Effector memory CD8-positive, alpha-beta T cell (primary cell): ENCODE measurements around the gene MCCD1.

Experiments
- ATAC-seq: fragments of 150-1000 bp; cut with Tn5 transposase; replicated peaks from 2 replicates; pipeline ENCODE4 v1.10.0; 2021; ENCODE audit warnings: mild to moderate bottlenecking, moderate library complexity
- DNase-seq, 3 experiments: peaks; one replicate each; pipeline ENCODE4 v3.0.0; 2021
- H3K27ac Mint-ChIP-seq, 2 donors: one replicate each; pipeline ENCODE4 v1.8.0; 2022; ENCODE audit warnings: mild to moderate bottlenecking in 2 of 2, mixed read lengths in 2 of 2, moderate library complexity in 2 of 2
- H3K27me3 Mint-ChIP-seq, 2 donors: one replicate each; pipeline ENCODE4 v1.8.0; 2022; ENCODE audit warnings: mixed read lengths in 2 of 2
- H3K36me3 Mint-ChIP-seq: one replicate; pipeline ENCODE4 v1.8.0; 2022; ENCODE audit warnings: mild to moderate bottlenecking, moderate library complexity, mixed read lengths; ENCODE audit not compliant: insufficient read depth
- H3K4me1 Mint-ChIP-seq, 2 donors: one replicate each; pipeline ENCODE4 v1.8.0; 2022; ENCODE audit warnings: low read depth in 2 of 2, mixed read lengths in 2 of 2
- H3K4me3 Mint-ChIP-seq, 2 donors: one replicate each; pipeline ENCODE4 v1.8.0; 2022; ENCODE audit warnings: mild to moderate bottlenecking in 2 of 2, mixed read lengths in 2 of 2, moderate library complexity in 2 of 2
- H3K9me3 Mint-ChIP-seq, 2 donors: one replicate each; pipeline ENCODE4 v1.8.0; 2022; ENCODE audit warnings: mixed read lengths in 2 of 2

MCCD1 gene

DNA sequence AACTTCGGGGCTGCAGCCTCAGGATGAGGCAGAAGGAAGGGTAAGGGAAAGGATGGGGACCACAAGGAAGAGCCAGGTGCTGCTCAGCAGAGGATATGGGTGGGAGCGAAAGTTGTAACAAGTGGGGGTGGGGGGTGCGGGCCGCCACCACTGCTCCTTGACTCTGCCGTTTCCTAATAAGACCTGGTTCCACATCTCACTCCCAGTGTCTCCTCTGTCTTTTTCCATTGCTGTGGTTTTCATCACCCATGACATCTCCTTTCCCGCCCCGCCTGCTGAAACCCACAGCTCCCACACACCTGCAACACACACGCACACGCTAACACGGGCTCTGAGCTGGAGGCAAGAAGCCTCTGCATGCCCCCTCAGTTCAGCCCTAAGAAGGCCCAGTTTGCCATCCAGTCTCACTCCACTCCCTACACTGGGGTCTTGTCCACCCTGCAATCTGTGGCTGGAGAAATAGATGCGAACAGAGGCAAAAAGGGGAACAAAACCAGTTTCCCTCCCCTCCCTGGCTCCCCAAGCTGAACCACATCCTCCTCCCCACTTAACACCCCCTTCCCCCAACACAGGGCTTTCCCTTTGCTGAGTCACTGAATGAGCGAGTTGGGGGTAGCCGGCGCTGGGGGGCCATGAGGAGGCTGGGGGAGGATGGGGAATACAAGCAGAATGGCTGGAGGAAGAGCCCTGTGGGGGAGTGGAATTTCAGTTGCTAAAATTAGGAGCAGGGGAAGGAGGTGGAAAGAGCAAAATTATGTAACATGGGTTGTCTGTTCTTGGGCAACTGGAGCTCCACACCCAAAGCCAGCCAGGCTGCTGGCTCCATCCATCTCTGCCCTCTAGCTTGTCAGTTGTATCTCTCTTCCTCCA is 30.1 kb downstream of the MCCD1 start:
- no peaks in the 10 kb centered on the region for H3K27me3 Mint-ChIP-seq
- H3K4me3 Mint-ChIP-seq = peak overlapping the region; percentile 86 to 95
- ATAC-seq (peak; percentile 78), DNase-seq (peak; percentile 57 to 70 (median 62))
- H3K4me1 Mint-ChIP-seq = peaks cover 48 to 59% of the 10 kb centered on the region in 2 donors
- H3K9me3 Mint-ChIP-seq = no peaks in the 10 kb centered on the region
- H3K36me3 Mint-ChIP-seq = peaks cover 42% of the 10 kb centered on the region
- H3K27ac Mint-ChIP-seq = peak overlapping the region; percentile 95 to 98

DNA sequence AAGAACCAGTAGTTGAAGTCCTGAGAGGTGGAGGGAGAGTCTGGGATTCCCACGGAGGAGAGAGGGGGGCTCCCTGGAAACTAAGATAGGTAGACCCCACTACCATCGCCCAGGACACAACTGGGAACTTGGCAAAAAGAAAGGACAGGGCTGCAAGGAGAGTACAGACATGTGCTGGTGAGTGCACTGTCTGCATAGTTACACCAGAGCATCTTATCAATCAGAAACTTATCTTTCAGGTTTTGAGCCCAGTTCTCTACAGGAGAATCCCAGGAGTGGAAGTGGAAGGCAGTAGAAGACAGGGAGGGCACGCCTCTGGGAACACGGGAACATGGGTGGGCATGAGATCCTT is 30.8 kb downstream of the MCCD1 start:
- ATAC-seq (peak; percentile 19), DNase-seq (no peak)
- H3K27ac Mint-ChIP-seq = peak overlapping the region; percentile 95 to 98
- no peaks in the 10 kb centered on the region for H3K9me3 Mint-ChIP-seq
- H3K4me3 Mint-ChIP-seq = peak overlapping the region; percentile 86 to 95
- no peaks in the 10 kb centered on the region for H3K27me3 Mint-ChIP-seq
- peaks cover 43% of the 10 kb centered on the region for H3K36me3 Mint-ChIP-seq
- peaks cover 49 to 61% of the 10 kb centered on the region in 2 donors for H3K4me1 Mint-ChIP-seq

DNA sequence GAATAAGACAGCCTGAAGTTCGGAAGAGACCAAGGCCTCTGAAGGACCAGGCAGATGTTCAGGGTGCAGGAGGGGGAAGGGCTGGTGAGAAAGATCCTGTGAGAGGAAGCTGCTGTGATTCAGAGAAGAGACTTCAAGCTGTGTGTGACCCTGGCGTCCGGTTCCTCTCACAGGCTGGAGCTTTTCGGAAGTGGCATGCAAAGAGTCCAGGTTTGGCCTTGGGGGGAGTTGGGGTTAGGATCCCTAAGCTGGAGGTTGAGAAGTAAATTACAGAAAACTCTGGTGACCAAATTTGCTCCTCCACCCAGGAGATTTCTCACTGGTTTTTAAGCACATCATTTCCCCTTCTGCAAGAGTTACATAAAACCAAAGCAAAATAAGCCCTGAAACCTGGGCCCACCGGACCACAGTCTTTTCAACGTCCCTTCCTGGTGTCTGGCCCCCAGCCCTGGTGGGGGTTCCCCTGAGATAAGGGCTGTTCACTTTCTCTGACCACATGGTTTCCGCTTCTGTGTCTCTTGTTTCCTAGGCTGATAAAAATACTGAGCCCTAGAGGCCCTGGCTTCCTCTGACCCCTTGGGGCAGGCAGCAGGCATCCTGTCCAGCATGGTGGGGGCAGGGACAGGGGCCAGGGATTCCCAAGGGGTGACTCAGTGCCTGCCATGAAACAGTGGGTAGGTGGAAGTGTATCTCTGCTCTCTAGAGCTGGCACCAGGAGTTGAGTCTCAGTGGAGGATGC is 31.4 kb downstream of the MCCD1 start:
- no peaks in the 10 kb centered on the region for H3K27me3 Mint-ChIP-seq
- peak; percentile 56 for ATAC-seq
- peak overlapping the region; percentile 86 to 95 for H3K4me3 Mint-ChIP-seq
- peak overlapping the region; percentile 95 to 98 for H3K27ac Mint-ChIP-seq
- peaks cover 45% of the 10 kb centered on the region for H3K36me3 Mint-ChIP-seq
- H3K9me3 Mint-ChIP-seq = no peaks in the 10 kb centered on the region
- H3K4me1 Mint-ChIP-seq = peaks cover 55 to 65% of the 10 kb centered on the region in 2 donors
- DNase-seq = peak in 1 of 3 experiments; percentile 46

DNA sequence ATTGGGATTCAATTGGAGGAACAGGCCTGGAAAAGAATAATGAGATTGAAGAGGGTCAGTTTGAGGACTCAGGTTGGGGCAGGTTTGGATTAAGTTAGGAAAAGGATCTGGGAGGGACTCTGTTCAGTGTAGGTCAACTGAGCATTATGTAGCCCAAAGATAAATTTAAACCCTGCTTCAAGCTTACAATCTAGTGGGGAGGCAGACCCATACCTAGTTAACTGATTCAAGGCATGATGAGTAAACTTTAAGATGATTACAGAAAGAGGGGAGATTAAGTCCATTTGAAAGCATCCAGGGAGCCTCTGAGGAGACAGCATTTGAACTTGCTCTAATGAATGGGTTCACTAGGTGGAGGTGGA is 31.9 kb downstream of the MCCD1 start:
- Mint-ChIP-seq H3K4me1 (peaks cover 57 to 68% of the 10 kb centered on the region in 2 donors), H3K9me3 (no peaks in the 10 kb centered on the region), H3K27ac (peak overlapping the region; percentile 95 to 98), H3K36me3 (peaks cover 45% of the 10 kb centered on the region), H3K4me3 (peak overlapping the region; percentile 86 to 95), H3K27me3 (no peaks in the 10 kb centered on the region)
- no peak for ATAC-seq
- no peak for DNase-seq

DNA sequence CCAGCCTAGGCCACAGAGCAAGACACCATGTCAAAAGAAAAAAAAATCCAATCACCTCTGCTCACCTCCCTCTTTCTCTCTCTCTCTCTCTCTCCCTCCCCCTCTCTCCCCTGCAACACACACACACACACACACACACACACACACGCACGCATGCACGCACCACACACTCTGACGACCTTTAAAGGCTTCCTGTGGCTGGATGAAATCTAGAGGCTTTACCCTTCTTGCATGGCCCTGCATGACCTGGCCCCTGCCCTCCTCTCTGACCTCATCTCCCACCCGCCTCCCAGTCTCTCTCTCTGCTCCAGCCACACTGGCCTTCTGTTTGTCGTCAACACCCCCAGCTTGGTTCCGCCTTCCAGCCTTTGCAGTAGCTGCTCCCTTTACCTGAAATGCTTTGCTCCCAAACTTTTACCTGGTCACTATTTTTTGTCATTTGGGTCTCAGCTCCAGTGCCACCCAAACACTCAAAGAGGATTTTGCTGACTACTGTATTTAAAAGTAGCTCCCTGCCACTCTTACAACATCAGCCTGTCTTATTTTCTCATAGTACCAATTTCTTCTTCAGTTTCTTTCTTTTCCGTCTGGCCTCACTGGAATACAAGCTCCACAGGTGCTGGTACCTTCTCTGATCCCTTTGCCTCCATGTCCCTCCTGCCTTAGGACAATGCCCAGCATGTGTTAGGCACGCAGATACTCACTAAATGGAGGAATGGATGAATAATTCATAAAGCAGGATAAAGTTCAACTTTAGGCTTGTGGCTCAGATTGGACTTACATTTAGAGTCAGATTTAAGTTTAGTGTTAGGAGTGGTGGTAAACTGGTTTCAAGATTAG is 39.0 kb downstream of the MCCD1 start:
- H3K9me3 Mint-ChIP-seq = no peaks in the 10 kb centered on the region
- peak overlapping the region; percentile 94 to 98 for H3K27ac Mint-ChIP-seq
- ATAC-seq = peak; percentile 5
- peak overlapping the region; percentile 40 to 74 for H3K4me3 Mint-ChIP-seq
- no peak for DNase-seq
- H3K27me3 Mint-ChIP-seq = no peaks in the 10 kb centered on the region
- H3K36me3 Mint-ChIP-seq = peaks cover 49% of the 10 kb centered on the region
- H3K4me1 Mint-ChIP-seq = peaks cover 46 to 69% of the 10 kb centered on the region in 2 donors

DNA sequence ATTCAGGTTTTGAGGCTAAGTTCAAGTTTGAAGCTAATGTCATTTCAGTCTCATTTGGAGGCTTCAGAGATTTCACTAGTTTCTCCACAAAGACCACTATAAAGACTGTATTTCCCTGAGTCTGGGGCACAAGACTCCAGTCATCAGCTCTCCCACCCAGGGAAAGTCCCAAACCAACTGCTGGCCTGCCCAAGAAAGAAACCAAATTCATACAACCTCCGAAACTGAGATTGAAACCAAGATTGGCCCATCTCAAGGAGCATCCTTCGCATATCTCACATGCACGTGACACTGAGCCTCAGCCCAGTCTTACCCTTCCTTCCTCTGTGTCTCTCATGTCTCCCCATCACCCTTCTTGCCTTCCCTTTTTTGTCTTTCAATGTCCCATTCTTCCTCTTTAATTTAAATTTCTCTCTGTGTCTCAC is 39.8 kb downstream of the MCCD1 start:
- Mint-ChIP-seq H3K36me3 (peaks cover 46% of the 10 kb centered on the region), H3K4me1 (peaks cover 53 to 72% of the 10 kb centered on the region in 2 donors), H3K27me3 (no peaks in the 10 kb centered on the region), H3K4me3 (peak overlapping the region; percentile 40 to 74), H3K27ac (peak overlapping the region; percentile 94 to 98), H3K9me3 (no peaks in the 10 kb centered on the region)
- DNase-seq (peak; percentile 63 to 68 (median 65)), ATAC-seq (peak; percentile 71)

DNA sequence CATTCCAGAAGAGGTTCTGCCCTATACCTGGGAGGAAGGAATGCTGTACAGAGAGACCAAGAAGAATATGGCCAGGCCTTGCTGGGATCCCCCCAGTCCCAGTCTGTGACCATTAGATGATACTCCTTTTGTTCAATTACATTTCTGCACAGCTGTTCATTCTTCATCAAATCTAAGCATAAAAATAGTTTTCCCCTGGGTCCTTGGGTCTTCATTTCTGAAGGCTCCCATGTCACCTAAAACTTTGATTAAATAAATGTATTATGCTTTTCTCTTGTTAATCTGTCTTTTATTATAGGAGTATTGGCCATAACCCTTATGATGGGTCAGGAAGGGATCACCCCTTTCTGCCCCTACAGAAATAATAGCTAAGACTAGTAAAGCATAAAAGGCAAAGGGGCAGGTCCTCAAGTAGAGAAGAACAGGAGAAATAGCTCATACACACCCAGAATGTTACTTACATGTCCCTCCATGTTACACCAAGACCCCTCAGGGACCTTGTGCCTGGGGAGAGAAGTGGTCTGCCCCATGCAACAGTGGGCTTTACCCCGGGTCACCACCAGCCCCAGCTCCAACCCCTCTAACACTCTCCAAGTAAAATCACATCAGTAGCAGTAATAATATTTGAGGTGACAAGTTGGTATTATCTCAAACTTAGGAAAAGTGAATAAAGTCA is 41.2 kb downstream of the MCCD1 start:
- Mint-ChIP-seq H3K27ac (peak overlapping the region; percentile 94 to 98), H3K36me3 (peaks cover 52% of the 10 kb centered on the region), H3K9me3 (no peaks in the 10 kb centered on the region), H3K4me3 (peak overlapping the region in 1 of 2 donors; percentile 40), H3K4me1 (peaks cover 61 to 78% of the 10 kb centered on the region in 2 donors), H3K27me3 (no peaks in the 10 kb centered on the region)
- ATAC-seq (no peak), DNase-seq (no peak)

DNA sequence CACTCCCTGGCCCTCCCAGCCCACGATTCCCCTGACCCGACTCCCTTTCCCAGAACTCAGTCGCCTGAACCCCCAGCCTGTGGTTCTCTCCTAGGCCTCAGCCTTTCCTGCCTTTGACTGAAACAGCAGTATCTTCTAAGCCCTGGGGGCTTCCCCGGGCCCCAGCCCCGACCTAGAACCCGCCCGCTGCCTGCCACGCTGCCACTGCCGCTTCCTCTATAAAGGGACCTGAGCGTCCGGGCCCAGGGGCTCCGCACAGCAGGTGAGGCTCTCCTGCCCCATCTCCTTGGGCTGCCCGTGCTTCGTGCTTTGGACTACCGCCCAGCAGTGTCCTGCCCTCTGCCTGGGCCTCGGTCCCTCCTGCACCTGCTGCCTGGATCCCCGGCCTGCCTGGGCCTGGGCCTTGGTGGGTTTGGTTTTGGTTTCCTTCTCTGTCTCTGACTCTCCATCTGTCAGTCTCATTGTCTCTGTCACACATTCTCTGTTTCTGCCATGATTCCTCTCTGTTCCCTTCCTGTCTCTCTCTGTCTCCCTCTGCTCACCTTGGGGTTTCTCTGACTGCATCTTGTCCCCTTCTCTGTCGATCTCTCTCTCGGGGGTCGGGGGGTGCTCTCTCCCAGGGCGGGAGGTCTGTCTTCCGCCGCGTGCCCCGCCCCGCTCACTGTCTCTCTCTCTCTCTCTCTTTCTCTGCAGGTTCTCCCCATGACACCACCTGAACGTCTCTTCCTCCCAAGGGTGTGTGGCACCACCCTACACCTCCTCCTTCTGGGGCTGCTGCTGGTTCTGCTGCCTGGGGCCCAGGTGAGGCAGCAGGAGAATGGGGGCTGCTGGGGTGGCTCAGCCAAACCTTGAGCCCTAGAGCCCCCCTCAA is 43.5 kb downstream of the MCCD1 start, which contains the start of gene LTA:
Gene LTA (plus strand): TSS at position 249 of the 871 bp plus-strand sequence. CDS start 454 bp downstream, at position 703.
- H3K4me3 Mint-ChIP-seq = peak within 1 kb of the TSS; percentile 82 to 99
- peak within 1 kb of the TSS; percentile 92 to 98 for H3K27ac Mint-ChIP-seq
- ATAC-seq (peak; percentile 59), DNase-seq (peak; percentile 66 to 71 (median 67))
- peaks cover 73 to 94% of the 10 kb centered on the region in 2 donors for H3K4me1 Mint-ChIP-seq
- peaks cover 68% of the 10 kb centered on the region for H3K36me3 Mint-ChIP-seq
- H3K9me3 Mint-ChIP-seq = no peaks in the 10 kb centered on the region
- no peaks in the 10 kb centered on the region for H3K27me3 Mint-ChIP-seq

DNA sequence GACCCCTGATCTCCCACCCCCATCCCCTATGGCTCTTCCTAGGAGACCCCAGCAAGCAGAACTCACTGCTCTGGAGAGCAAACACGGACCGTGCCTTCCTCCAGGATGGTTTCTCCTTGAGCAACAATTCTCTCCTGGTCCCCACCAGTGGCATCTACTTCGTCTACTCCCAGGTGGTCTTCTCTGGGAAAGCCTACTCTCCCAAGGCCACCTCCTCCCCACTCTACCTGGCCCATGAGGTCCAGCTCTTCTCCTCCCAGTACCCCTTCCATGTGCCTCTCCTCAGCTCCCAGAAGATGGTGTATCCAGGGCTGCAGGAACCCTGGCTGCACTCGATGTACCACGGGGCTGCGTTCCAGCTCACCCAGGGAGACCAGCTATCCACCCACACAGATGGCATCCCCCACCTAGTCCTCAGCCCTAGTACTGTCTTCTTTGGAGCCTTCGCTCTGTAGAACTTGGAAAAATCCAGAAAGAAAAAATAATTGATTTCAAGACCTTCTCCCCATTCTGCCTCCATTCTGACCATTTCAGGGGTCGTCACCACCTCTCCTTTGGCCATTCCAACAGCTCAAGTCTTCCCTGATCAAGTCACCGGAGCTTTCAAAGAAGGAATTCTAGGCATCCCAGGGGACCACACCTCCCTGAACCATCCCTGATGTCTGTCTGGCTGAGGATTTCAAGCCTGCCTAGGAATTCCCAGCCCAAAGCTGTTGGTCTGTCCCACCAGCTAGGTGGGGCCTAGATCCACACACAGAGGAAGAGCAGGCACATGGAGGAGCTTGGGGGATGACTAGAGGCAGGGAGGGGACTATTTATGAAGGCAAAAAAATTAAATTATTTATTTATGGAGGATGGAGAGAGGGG is 44.7 kb downstream of the MCCD1 start:
- H3K4me1 Mint-ChIP-seq = peaks cover 68 to 89% of the 10 kb centered on the region in 2 donors
- no peaks in the 10 kb centered on the region for H3K9me3 Mint-ChIP-seq
- ATAC-seq = no peak
- peaks cover 66% of the 10 kb centered on the region for H3K36me3 Mint-ChIP-seq
- no peaks in the 10 kb centered on the region for H3K27me3 Mint-ChIP-seq
- DNase-seq = no peak
- peak overlapping the region; percentile 92 to 98 for H3K27ac Mint-ChIP-seq
- peak overlapping the region; percentile 82 to 99 for H3K4me3 Mint-ChIP-seq

DNA sequence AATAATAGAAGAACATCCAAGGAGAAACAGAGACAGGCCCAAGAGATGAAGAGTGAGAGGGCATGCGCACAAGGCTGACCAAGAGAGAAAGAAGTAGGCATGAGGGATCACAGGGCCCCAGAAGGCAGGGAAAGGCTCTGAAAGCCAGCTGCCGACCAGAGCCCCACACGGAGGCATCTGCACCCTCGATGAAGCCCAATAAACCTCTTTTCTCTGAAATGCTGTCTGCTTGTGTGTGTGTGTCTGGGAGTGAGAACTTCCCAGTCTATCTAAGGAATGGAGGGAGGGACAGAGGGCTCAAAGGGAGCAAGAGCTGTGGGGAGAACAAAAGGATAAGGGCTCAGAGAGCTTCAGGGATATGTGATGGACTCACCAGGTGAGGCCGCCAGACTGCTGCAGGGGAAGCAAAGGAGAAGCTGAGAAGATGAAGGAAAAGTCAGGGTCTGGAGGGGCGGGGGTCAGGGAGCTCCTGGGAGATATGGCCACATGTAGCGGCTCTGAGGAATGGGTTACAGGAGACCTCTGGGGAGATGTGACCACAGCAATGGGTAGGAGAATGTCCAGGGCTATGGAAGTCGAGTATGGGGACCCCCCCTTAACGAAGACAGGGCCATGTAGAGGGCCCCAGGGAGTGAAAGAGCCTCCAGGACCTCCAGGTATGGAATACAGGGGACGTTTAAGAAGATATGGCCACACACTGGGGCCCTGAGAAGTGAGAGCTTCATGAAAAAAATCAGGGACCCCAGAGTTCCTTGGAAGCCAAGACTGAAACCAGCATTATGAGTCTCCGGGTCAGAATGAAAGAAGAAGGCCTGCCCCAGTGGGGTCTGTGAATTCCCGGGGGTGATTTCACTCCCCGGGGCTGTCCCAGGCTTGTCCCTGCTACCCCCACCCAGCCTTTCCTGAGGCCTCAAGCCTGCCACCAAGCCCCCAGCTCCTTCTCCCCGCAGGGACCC is 45.6 kb downstream of the MCCD1 start:
- Mint-ChIP-seq H3K4me1 (peaks cover 70 to 89% of the 10 kb centered on the region in 2 donors), H3K9me3 (no peaks in the 10 kb centered on the region), H3K27me3 (no peaks in the 10 kb centered on the region), H3K36me3 (peaks cover 66% of the 10 kb centered on the region), H3K27ac (peak overlapping the region; percentile 92 to 98), H3K4me3 (peak overlapping the region; percentile 82 to 99)
- DNase-seq (no peak), ATAC-seq (no peak)
